PC-9 (cell line): ENCODE data around the gene SLC38A2.

ENCODE experiments used
- EZH2 ChIP-seq: fragments of 200-600 bp; sonication (generic); IDR thresholded peaks from 2 replicates; pipeline ENCODE4 v1.8.0; 2017; ENCODE audit warnings: antibody characterized with exemption, low read depth
- TF ChIP-seq, protein P1 (sequence below): fragments of 200-600 bp; sonication (generic); conservative IDR thresholded peaks from 2 replicates; pipeline ENCODE4 v1.6.1; 2017; ENCODE audit warnings: mixed run types, antibody characterized with exemption, mild to moderate bottlenecking, moderate library complexity

DNA sequence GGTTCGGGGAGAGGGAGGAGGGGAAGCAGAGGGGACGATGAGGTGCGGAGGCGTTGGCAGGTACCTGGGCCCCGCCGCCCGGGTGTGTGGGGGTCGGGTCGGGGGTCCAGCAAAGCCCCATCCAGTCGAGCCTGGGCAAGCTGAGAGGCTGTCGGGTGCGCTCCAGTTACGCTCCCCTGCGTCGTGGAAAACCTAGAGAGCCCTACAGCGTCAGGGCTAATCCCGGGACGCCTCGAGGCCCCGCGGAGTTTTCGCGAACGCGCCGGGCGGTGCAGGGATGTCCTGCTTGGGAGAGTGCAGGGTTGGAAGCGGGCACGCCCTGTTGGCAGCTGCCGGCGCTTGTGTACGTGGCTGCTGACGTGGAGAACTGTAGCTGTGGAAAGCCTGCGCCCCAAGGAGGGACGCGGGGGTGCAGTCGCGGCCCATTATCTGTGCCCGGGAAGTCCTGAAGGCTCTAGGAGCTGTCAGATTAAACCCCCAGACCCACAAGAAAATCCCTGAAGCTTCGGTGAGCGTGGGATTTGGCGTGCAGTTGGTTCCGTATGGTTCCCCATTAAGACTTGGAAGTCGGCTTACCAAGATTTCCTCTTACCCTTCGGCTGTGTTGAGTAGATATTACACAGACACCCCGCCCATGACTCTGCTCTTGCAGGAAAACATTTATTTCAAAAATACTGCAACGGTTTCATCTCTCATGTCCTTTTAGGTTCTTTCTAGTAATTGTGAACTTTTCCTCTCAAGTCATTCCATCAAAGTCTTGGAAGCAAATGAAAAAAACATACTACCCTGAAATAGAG is 11.3 kb upstream of the SLC38A2 start:
- TF ChIP-seq, protein P1, sequence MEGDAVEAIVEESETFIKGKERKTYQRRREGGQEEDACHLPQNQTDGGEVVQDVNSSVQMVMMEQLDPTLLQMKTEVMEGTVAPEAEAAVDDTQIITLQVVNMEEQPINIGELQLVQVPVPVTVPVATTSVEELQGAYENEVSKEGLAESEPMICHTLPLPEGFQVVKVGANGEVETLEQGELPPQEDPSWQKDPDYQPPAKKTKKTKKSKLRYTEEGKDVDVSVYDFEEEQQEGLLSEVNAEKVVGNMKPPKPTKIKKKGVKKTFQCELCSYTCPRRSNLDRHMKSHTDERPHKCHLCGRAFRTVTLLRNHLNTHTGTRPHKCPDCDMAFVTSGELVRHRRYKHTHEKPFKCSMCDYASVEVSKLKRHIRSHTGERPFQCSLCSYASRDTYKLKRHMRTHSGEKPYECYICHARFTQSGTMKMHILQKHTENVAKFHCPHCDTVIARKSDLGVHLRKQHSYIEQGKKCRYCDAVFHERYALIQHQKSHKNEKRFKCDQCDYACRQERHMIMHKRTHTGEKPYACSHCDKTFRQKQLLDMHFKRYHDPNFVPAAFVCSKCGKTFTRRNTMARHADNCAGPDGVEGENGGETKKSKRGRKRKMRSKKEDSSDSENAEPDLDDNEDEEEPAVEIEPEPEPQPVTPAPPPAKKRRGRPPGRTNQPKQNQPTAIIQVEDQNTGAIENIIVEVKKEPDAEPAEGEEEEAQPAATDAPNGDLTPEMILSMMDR: 0 out of 2 replicates have a peak, but pooled peaks have one; percentile 6
- no peak for TF ChIP-seq EZH2
